Measurements from ENCODE around the gene USHBP1.
"Not testable (repeated sequence)": the region's sequence is repeated elsewhere in the genome, so short reads cannot be mapped to it uniquely, and the experiment has no call there.

Gene USHBP1

DNA sequence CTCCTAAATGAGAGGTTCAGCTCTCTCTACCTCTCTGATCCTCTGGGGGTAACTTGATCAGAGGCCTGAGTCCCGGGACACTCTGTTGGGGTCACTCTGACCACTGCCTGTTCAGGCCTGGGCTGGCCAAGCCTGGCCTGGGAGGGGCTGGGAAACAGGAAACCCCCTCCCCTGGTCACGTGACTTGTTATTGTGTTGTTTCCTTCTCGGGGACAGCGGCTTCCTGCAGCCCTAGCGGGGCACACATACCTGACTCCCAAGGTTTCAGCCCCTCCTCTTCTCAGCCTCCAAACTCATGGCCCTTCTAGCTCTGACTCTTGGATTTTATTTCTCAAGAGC is at the start of gene USHBP1:
TSS of gene USHBP1 (minus strand) at position 105 of the 339 bp plus-strand sequence. CDS start 446 bp downstream, outside the sequence.
- DNase-seq = no peak

- DNase-seq = no peak
These were observed 49.6 kb upstream of the USHBP1 start for GRCh38 chr19:17314007-17314593.

DNA sequence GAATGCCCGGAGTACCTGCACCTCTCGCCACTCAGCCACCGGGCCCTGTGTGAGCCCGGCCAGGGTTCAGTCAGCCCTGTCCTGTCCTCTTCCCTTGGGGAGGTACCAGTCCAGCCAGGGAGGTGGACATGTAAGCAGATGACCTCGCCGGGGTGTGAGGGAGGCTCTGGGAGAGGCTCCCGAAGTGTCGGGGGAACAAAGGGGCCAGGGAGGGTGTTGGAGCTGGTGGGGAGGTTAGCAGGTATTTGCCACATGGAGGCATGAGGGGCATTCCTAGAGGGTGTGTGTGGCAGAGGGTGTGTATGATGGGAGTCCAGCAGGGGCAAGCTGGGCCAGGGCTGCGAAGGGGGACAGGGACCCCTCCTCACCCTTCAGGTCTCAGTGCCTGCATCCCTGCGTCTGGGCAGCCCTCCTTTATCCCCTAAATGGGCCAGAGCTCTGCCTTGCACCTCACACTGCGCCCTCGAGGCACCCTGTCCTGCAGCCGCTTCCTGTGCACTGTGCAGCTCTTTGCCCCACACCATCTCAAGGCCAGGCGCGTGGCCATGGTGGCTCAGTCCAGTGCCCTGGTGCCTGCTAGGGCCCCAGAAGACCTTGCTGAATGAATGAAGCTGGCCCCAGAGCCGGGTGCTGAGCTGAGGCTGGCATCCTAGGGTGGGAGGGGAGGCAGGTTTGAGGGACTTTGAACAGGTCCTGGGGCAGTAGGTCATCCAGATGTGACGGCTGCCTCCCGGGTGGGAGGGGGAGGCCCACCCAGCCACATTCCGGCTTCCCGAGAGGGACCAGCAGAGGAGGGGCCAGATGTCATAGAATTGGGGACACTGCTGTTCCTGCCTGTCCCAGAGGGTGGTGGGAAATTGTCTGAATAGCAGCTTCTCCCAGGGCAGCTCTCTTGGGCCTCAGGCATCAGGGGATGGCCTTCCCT is 47.9 kb upstream of the USHBP1 start:
- DNase-seq = no peak

GRCh38 chr19:17311455-17312188 is 47.1 kb upstream of the USHBP1 start:
- no peak for DNase-seq

- no peak for DNase-seq
These were observed 45.5 kb upstream of the USHBP1 start for GRCh38 chr19:17309965-17310461.

GRCh38 chr19:17309198-17309964 is 44.8 kb upstream of the USHBP1 start, which contains the start of gene DDA1:
Gene DDA1, plus strand, starts transcription at chr19:17309563. Its CDS starts 92 bp downstream, at chr19:17309655.
- peak; percentile 99 for DNase-seq

- DNase-seq = no peak
These were observed 43.4 kb upstream of the USHBP1 start for GRCh38 chr19:17307876-17308377.

DNA sequence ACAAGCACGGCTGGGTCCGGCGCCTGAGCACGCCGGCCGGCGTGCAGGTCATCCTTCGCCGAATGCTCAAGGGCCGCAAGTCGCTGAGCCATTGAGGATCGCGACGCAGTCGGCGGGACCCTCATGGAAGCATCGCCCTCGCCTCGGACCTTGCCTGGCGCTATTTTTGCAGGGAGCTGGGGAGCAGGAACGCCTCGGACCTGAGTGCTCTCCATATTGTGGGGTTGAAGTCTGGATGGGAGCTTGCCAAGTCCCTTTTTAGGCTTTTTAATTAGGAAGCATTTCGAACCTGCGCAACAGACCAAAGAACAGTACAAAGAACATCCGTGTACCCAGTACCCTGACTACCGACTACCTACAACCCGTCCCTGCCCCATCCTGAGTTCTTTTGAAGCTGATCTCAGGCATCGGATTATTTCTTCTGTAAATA is 41.8 kb upstream of the USHBP1 start:
- DNase-seq = no peak

- peak; percentile 99 for DNase-seq
These were observed 41.2 kb upstream of the USHBP1 start, which contains the start of gene MRPL34 for GRCh38 chr19:17305517-17306284. Gene MRPL34, plus strand, starts transcription at chr19:17305872. Its CDS starts 21 bp downstream, at chr19:17305893.

DNA sequence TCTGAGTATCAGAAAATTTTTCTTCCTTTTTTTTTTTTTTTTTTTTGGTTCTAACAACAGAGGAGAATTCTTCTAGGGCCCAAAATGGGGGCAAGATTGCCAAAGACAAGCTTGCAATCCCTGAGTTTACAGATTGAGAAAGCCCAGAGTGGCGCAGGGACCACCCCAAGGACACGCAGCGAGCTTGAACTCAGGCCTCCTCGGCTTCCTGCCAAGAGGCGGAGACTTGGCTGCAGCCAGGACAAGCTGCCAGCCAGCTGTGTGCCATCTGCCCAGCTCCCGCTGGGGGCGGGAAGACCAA is 40.6 kb upstream of the USHBP1 start:
- DNase-seq = no peak

DNA sequence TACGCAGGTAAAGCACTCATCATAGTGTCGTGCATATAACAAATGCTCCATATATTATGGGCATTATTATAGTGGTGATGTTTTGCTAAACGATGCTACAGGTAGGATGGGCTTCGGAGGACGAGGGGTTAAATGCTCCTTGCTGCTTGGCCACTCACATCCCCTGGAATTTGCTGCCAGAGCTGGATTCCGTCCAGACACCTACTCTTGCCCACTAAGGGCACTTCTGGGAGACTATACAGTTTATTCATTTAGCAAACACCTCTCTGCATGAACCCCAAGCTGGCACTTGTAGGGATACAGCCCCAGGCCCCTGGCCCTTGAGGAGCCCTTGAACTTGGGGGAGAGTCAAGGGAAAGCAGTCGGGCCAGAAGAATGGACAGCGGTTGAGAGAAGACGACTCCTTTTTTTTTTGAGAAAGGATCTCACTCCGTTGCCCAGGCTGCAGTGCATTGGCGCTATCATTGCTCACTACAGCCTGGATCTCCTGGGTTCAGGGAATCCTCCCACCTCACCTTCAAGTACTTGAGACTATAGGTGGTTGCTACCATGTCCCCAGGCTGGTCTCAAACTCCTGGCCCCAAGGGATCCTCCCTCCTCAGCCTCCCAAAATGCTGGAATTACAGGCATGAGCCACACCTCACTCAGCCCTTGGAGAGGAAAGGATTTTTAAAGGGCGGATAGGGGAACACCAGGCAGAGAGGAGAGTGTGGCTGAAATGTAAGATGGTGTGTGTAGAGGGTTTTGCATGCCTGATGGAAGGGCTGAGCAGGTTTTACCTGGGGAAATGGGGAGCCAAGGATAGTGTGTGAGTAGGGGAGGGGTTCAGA is 40.1 kb upstream of the USHBP1 start:
- no peak for DNase-seq

DNA sequence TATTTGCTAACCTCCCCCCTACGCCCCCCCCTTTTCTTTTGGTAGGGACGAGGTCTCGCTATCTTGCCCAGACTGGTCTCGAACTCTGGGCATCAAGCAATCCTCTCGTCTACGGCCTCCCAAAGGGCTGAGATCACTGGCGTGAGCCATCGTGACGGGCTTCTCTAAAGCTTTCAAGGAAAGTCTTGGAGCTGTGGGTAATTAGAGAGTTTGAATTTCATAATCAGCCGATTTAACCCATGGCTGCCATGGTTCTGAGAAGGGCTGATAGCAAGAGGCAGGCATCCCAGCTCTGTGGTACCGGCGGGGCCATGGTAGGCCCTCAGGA is 39.4 kb upstream of the USHBP1 start:
- no peak for DNase-seq

DNA sequence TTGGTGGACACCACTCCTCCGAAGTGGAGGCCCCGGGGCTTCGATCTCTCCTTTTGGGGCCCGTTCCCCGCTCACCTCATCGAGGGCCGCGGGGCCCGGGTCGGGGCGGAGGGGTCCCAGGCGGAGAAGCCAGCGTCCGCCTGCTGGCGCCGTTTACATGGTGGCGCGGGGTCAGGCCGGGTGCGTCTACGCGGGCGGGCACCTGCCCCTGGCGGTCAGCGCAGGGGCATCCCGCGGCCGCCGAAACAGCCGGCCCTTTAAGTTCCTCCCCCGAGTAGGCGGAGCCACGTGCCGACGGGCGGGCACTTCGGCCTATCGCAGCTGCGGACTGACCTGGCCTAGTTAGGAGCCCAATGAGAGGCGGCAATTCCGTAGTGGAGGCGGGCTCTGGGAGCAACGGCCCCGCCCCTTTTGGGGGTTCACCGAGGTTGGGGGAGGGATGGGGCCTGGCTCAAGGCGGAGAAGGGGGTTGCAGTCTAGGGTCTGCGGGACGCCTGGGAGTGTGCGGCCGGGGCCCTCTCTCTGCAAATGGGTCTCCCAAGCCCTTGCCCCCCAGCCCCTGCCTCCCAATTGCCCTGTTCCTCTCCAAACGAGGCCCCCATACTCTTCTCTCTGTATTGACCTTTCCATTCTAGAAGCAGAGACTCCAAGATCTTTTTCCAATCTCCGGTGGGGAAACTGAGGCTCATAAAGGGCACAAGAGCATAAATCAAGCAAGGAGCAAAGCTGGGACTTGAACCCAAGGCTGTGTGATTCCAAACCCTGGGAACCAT is 38.8 kb upstream of the USHBP1 start, which contains the start of gene ABHD8:
TSS of gene ABHD8 (minus strand) at position 259 of the 773 bp plus-strand sequence. CDS start 1,809 bp downstream, outside the sequence.
- DNase-seq = peak; percentile 94

DNA sequence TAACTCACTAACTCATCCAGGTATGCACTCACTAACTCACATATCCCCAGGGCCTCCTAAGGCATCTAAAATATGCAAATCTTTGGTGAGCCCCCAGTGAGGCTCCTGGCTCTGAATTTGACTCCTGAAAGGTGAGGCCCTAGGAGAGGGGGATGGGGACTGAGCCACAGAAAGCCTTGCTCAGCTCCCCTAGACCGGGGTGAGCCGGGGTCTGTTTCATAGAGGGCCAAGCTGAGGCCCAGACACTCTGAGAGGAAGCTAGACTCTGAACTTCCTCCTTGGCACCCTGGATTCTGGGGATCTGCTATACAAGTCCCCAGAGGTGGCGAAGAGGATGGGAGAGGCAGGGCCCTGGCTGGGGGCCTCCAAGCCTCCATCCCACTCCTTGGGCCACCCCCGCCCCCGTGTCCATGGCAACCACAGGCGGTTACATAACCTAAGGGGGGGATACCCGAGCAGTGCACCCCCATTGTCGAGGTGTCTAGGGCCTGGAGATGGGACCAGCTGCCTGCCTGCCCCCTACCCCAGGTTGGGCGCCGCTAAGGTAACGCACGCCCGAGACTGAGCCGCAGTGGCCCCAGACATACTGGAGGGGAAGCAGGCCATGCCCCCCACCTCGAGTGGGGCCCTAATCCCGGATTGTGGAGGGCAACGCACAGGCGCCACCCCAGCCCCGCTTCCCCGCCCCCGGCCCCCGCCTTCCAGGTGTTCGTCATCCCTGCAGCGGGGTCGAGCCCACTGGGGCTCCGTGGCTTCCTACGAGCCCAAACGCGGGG is 38.0 kb upstream of the USHBP1 start:
- no peak for DNase-seq

GRCh38 chr19:17300992-17301619 is 36.6 kb upstream of the USHBP1 start:
- DNase-seq = no peak

- DNase-seq = no peak
These were observed 32.4 kb upstream of the USHBP1 start for GRCh38 chr19:17296976-17297375.

- no peak for DNase-seq
These were observed 31.7 kb upstream of the USHBP1 start for GRCh38 chr19:17296273-17296672.

GRCh38 chr19:17295551-17295950 is 31.0 kb upstream of the USHBP1 start:
- DNase-seq = not testable (repeated sequence)

All from NCI-H510A treated with DMSO at 0.1 percent for 48 hours (cell line).